CD14-positive monocyte (primary cell): ENCODE results near the gene GAP43. TPM values are rescaled to one million over a fixed set of nuclear protein-coding genes. Genes with fewer than 3 reads are reported as not detected.

ENCODE experiments used
- DNase-seq, 3 donors: peaks; one replicate each; pipeline ENCODE4 v3.0.0-alpha.2; 2011 to 2022
- H2AFZ ChIP-seq: 2 replicates; pipeline ENCODE4 v1.6.0; 2012; ENCODE audit warnings: mild to moderate bottlenecking, low read depth, low read length, inconsistent platforms; ENCODE audit not compliant: insufficient read depth, poor library complexity, severe bottlenecking
- H3K27ac ChIP-seq, 2 donors: 1 replicate in 1 of 2; 2 replicates in 1 of 2; pipeline ENCODE4 v1.5.1; 2012 to 2013; ENCODE audit warnings: low read length in 2 of 2, control low read depth in 1 of 2, inconsistent platforms in 1 of 2, low read depth in 1 of 2, mild to moderate bottlenecking in 1 of 2
- H3K27me3 ChIP-seq, 2 donors: one replicate each; pipeline versions ENCODE4 v1.6.0 to v1.6.1; 2011 to 2013; ENCODE audit warnings: low read length in 2 of 2; ENCODE audit not compliant: control insufficient read depth in 2 of 2, insufficient read depth in 2 of 2
- H3K36me3 ChIP-seq, 2 donors: replicated peaks in 1 of 2; 1 replicate in 1 of 2; 2 replicates in 1 of 2; pipeline versions ENCODE4 v1.5.1 to v1.6.1; 2012 to 2013; ENCODE audit warnings: low read length in 2 of 2, control low read depth in 1 of 2, inconsistent platforms in 1 of 2, mild to moderate bottlenecking in 1 of 2; ENCODE audit not compliant: insufficient read depth in 2 of 2, control insufficient read depth in 1 of 2
- H3K4me1 ChIP-seq, 2 donors: 1 replicate in 1 of 2; 2 replicates in 1 of 2; pipeline versions ENCODE4 v1.5.1 to v1.6.1; 2012 to 2013; ENCODE audit warnings: low read length in 2 of 2, control low read depth in 1 of 2, inconsistent platforms in 1 of 2, mild to moderate bottlenecking in 1 of 2, moderate library complexity in 1 of 2; ENCODE audit not compliant: insufficient read depth in 2 of 2, control insufficient read depth in 1 of 2
- H3K4me2 ChIP-seq: replicated peaks from 2 replicates; pipeline ENCODE3; 2012; ENCODE audit warnings: low read length, moderate library complexity, mild to moderate bottlenecking; ENCODE audit not compliant: poor library complexity, severe bottlenecking; ENCODE audit errors: extremely low read depth
- H3K4me3 ChIP-seq, 3 experiments: fragments of 200-600 bp in 1 of 3; sonication (generic) in 1 of 3; replicated peaks in 1 of 3; 1 replicate in 2 of 3; 2 replicates in 1 of 3; pipeline ENCODE4 v1.5.1; 2011 to 2013; ENCODE audit warnings: low read length in 3 of 3, mild to moderate bottlenecking in 3 of 3, control low read depth in 2 of 3, low read depth in 2 of 3, inconsistent platforms in 1 of 3, moderate library complexity in 1 of 3
- H3K79me2 ChIP-seq: 2 replicates; pipeline ENCODE4 v1.6.0; 2012; ENCODE audit warnings: mild to moderate bottlenecking, control low read depth, inconsistent platforms, low read length, moderate library complexity; ENCODE audit not compliant: insufficient read depth
- H3K9ac ChIP-seq: 2 replicates; pipeline ENCODE4 v1.6.0; 2017; ENCODE audit warnings: low read length, mild to moderate bottlenecking; ENCODE audit not compliant: insufficient read depth, poor library complexity, severe bottlenecking
- H3K9me3 ChIP-seq, 2 donors: replicated peaks in 1 of 2; 1 replicate in 1 of 2; 2 replicates in 1 of 2; pipeline versions ENCODE4 v1.5.1 to v1.6.1; 2012 to 2013; ENCODE audit warnings: low read length in 2 of 2, control low read depth in 1 of 2; ENCODE audit not compliant: control insufficient read depth in 1 of 2, insufficient read depth in 1 of 2
- H4K20me1 ChIP-seq: 2 replicates; pipeline ENCODE4 v1.6.0; 2012; ENCODE audit warnings: mild to moderate bottlenecking, low read length, control low read depth, moderate library complexity; ENCODE audit not compliant: insufficient read depth
- H3K27ac Mint-ChIP-seq, 7 donors: one replicate each; pipeline ENCODE4 v1.8.0; 2020; ENCODE audit warnings: mild to moderate bottlenecking in 7 of 7, mixed read lengths in 7 of 7, moderate library complexity in 6 of 7, inconsistent platforms in 2 of 7
- H3K27me3 Mint-ChIP-seq, 3 donors: one replicate each; pipeline ENCODE4 v1.8.0; 2021 to 2022; ENCODE audit warnings: low read depth in 3 of 3, mild to moderate bottlenecking in 3 of 3, mixed read lengths in 3 of 3, moderate library complexity in 3 of 3, inconsistent platforms in 1 of 3
- H3K36me3 Mint-ChIP-seq, 2 donors: one replicate each; pipeline ENCODE4 v1.8.0; 2020; ENCODE audit warnings: mixed read lengths in 2 of 2, inconsistent platforms in 1 of 2, mild to moderate bottlenecking in 1 of 2
- H3K4me1 Mint-ChIP-seq: one replicate; pipeline ENCODE4 v1.8.0; 2020; ENCODE audit warnings: mild to moderate bottlenecking, mixed read lengths
- H3K4me3 Mint-ChIP-seq, 2 donors: one replicate each; pipeline ENCODE4 v1.8.0; 2020; ENCODE audit warnings: mild to moderate bottlenecking in 2 of 2, mixed read lengths in 2 of 2, moderate library complexity in 1 of 2
- H3K9me3 Mint-ChIP-seq, 7 donors: one replicate each; pipeline ENCODE4 v1.8.0; 2020 to 2022; ENCODE audit warnings: mixed read lengths in 7 of 7, mild to moderate bottlenecking in 6 of 7, moderate library complexity in 6 of 7, inconsistent platforms in 2 of 7
- WGBS: methylation state at CpG from one replicate; pipeline ENCODE4 v1.1.5; 2013; ENCODE audit warnings: missing lambda C conversion rate; ENCODE audit not compliant: insufficient coverage; 5-methylcytosine and 5-hydroxymethylcytosine counted together
- intact Hi-C, 2 donors: fragments of 100-400 bp; cut with micrococcal nuclease; formaldehyde crosslinking; loops; one replicate each; pipeline versions ENCODE4 v1.15.0 to v1.15.1; 2023
- polyA plus RNA-seq, 3 donors: library from polyadenylated mRNA; depleted of rRNA in 1 of 3; unstranded in 2 of 3; stranded (reverse) in 1 of 3; fragments of 300-500 nt in 2 of 3; fragments of >200 nt in 1 of 3; fragmentation: Illumina TruSeq in 2 of 3; gene quantifications; 1 replicate in 2 of 3; 2 replicates in 1 of 3; pipeline ENCODE4 v1.2.3, GENCODE V29; 2012 to 2021
- TF ChIP-seq, protein P1 (sequence below): fragments of 200-600 bp; IDR thresholded peaks from one replicate; pipeline ENCODE4 v1.8.0; 2022; ENCODE audit warnings: antibody characterized with exemption, mild to moderate bottlenecking

GAP43 gene
- polyA plus RNA-seq, 3 donors: not detected

DNA sequence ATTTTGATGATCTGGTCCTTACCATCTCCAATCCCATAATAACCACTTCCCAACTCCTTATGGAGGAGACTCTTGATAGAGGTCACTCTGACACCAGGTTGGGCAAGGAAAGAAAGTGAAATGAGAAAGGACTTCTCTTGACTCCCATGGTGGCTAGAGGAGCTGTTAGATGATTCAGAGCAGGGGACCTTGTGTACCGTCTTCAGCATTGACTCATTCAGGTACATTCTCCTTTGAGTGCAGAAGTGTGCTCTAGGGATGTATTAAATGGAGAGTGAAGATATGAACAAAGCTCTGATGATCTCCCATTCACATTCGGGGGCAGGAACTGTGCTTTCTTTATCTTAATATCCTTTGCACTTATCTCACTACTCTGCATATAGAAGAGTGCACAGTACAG is 46.3 kb upstream of the GAP43 start:
- peaks cover 0 to 5% (median 0%) of the 10 kb centered on the region in 3 donors for H3K27me3 Mint-ChIP-seq

GRCh38 chr3:115578331-115578730 is 45.0 kb upstream of the GAP43 start:
- H3K4me1 Mint-ChIP-seq: no peaks in the 10 kb centered on the region
- no peak overlapping the region for H3K4me3 ChIP-seq
- H4K20me1 ChIP-seq: no peaks in the 10 kb centered on the region
- no peak overlapping the region for H3K9ac ChIP-seq
- peaks cover 0 to 4% of the 10 kb centered on the region in 2 donors for H3K9me3 ChIP-seq
- TF ChIP-seq, protein P1, sequence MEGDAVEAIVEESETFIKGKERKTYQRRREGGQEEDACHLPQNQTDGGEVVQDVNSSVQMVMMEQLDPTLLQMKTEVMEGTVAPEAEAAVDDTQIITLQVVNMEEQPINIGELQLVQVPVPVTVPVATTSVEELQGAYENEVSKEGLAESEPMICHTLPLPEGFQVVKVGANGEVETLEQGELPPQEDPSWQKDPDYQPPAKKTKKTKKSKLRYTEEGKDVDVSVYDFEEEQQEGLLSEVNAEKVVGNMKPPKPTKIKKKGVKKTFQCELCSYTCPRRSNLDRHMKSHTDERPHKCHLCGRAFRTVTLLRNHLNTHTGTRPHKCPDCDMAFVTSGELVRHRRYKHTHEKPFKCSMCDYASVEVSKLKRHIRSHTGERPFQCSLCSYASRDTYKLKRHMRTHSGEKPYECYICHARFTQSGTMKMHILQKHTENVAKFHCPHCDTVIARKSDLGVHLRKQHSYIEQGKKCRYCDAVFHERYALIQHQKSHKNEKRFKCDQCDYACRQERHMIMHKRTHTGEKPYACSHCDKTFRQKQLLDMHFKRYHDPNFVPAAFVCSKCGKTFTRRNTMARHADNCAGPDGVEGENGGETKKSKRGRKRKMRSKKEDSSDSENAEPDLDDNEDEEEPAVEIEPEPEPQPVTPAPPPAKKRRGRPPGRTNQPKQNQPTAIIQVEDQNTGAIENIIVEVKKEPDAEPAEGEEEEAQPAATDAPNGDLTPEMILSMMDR: no peak
- peaks cover 0 to 5% (median 0%) of the 10 kb centered on the region in 3 donors for H3K27me3 Mint-ChIP-seq
- intact Hi-C loops: no loop called here
- H3K27ac Mint-ChIP-seq: no peak overlapping the region
- no peak for DNase-seq
- H3K27ac ChIP-seq: no peak overlapping the region
- H3K27me3 ChIP-seq: no peaks in the 10 kb centered on the region
- no peaks in the 10 kb centered on the region for H3K36me3 Mint-ChIP-seq
- H3K4me3 Mint-ChIP-seq: no peak overlapping the region
- H3K4me2 ChIP-seq: no peak overlapping the region
- H3K9me3 Mint-ChIP-seq: peaks cover 0 to 8% (median 1%) of the 10 kb centered on the region in 7 donors
- no peaks in the 10 kb centered on the region for H3K36me3 ChIP-seq
- WGBS: no CpG with 5 or more reads among the region's 1 CpG
- H3K79me2 ChIP-seq: no peaks in the 10 kb centered on the region
- H2AFZ ChIP-seq: no peak overlapping the region
- H3K4me1 ChIP-seq: no peaks in the 10 kb centered on the region

More for the DNA sequence above, 46.3 kb upstream of the GAP43 start:
- Histone ChIP-seq H3K4me1 (no peaks in the 10 kb centered on the region), H4K20me1 (no peaks in the 10 kb centered on the region), H3K9me3 (peaks cover 0 to 4% of the 10 kb centered on the region in 2 donors), H3K9ac (no peak overlapping the region), H2AFZ (no peak overlapping the region), H3K27me3 (no peaks in the 10 kb centered on the region), H3K4me3 (no peak overlapping the region), H3K4me2 (no peak overlapping the region), H3K79me2 (no peaks in the 10 kb centered on the region), H3K27ac (no peak overlapping the region), H3K36me3 (no peaks in the 10 kb centered on the region)
- Mint-ChIP-seq H3K27ac (no peak overlapping the region), H3K4me3 (no peak overlapping the region), H3K9me3 (peaks cover 0 to 8% (median 2%) of the 10 kb centered on the region in 7 donors), H3K36me3 (no peaks in the 10 kb centered on the region), H3K4me1 (no peaks in the 10 kb centered on the region)
- TF ChIP-seq, protein P1: no peak
- DNase-seq: no peak
- WGBS: 83% methylated on average over 1 of the region's 2 CpGs
- intact Hi-C loops: no loop called here
